GM12872 (cell line): ENCODE results near the gene CRYGC.

ENCODE experiments used
- CTCF ChIP-seq: IDR thresholded peaks from 3 replicates; pipeline ENCODE4 v1.5.1; 2011; ENCODE audit warnings: low read depth, mild to moderate bottlenecking, low read length, moderate library complexity; ENCODE audit not compliant: insufficient read depth

CRYGC gene

GRCh38 chr2:208163489-208163888 lies 33.9 kb upstream of the CRYGC start, which contains the start of gene CRYGA:
CRYGA (minus strand) TSS chr2:208163589; CDS start chr2:208163556, 33 bp downstream.
- TF ChIP-seq CTCF = no peak

- no peak for TF ChIP-seq CTCF
Observed at GRCh38 chr2:208156439-208156838, 26.8 kb upstream of the CRYGC start.

GRCh38 chr2:208153156-208153555 lies 23.5 kb upstream of the CRYGC start:
- no peak for TF ChIP-seq CTCF

- TF ChIP-seq CTCF = no peak
Observed at GRCh38 chr2:208150956-208151355, 21.3 kb upstream of the CRYGC start.

- TF ChIP-seq CTCF = no peak
Observed at GRCh38 chr2:208150094-208150493, 20.5 kb upstream of the CRYGC start.

GRCh38 chr2:208148803-208149202 lies 19.2 kb upstream of the CRYGC start:
- no peak for TF ChIP-seq CTCF

- no peak for TF ChIP-seq CTCF
Observed at GRCh38 chr2:208147759-208148158, 18.1 kb upstream of the CRYGC start.

GRCh38 chr2:208147008-208147407 lies 17.4 kb upstream of the CRYGC start:
- no peak for TF ChIP-seq CTCF
